ENCODE results near the gene FRAT1. TPM values are rescaled to one million over a fixed set of nuclear protein-coding genes. Genes with fewer than 3 reads are reported as not detected.

FRAT1 gene
- total and polyA plus RNA-seq, 4 experiments from 2014 or later, result 9.0 to 21.8 (median 16.4) TPM

GRCh38 chr10:97328646-97329453 lies 9.8 kb downstream of the FRAT1 start:
- peaks cover 0 to 1% (median 0%) of the 10 kb centered on the region in 8 donors for H3K9me3 Mint-ChIP-seq
- Histone ChIP-seq H3K36me3 (ENCODE audit: insufficient read depth, low read length) (peaks cover 4% of the 10 kb centered on the region), H3K9me3 (ENCODE audit: control insufficient read depth in 1 of 2, low read length in 2 of 2) (no peaks in the 10 kb centered on the region), H3K4me1 (ENCODE audit: insufficient read depth, low read length) (peaks cover 43% of the 10 kb centered on the region), H3K27me3 (ENCODE audit: insufficient read depth, low read length) (no peaks in the 10 kb centered on the region), H3K4me3 (ENCODE audit: low read length in 2 of 2) (no peak overlapping the region), H3K27ac (ENCODE audit: low read depth, low read length) (no peak overlapping the region)
- H3K27me3 Mint-ChIP-seq, result no peaks in the 10 kb centered on the region
- peak overlapping the region in 6 of 7 donors; percentile 7 to 64 (median 14) for H3K27ac Mint-ChIP-seq
- H3K4me3 Mint-ChIP-seq, result peak overlapping the region in 1 of 8 donors; percentile 43
- POLR2A ChIA-PET (ENCODE audit: partially characterized antibody), result interaction anchor here (8.7 kb wide), 1 partner anchor 9 kb away, joined by 265 read pairs; the partner anchor contains the start of gene FRAT1
- no peak for DNase-seq
- peaks cover 28 to 57% (median 41%) of the 10 kb centered on the region in 4 donors for H3K4me1 Mint-ChIP-seq
- intact Hi-C loops (cut with micrococcal nuclease), result loop anchor here (1.0 kb wide), 1 partner anchor 8 kb away; no protein-coding TSS in a partner anchor
- CTCF ChIA-PET (ENCODE audit: partially characterized antibody), result interaction anchor here (1.3 to 5.6 kb wide), 4 partner anchors 9 to 51 kb away, joined by 3 to 31 read pairs (median 12); no protein-coding TSS in a partner anchor
- H3K36me3 Mint-ChIP-seq, result peaks cover 9 to 37% of the 10 kb centered on the region in 2 donors

GRCh38 chr10:97329766-97330165 lies 10.7 kb downstream of the FRAT1 start:
- H3K4me3 ChIP-seq (ENCODE audit: low read length in 2 of 2), result no peak overlapping the region
- Mint-ChIP-seq H3K9me3 (peaks cover 0 to 1% (median 0%) of the 10 kb centered on the region in 8 donors), H3K36me3 (peaks cover 9 to 37% of the 10 kb centered on the region in 2 donors), H3K4me1 (peaks cover 28 to 57% (median 41%) of the 10 kb centered on the region in 4 donors), H3K27ac (peak overlapping the region in 6 of 7 donors; percentile 19 to 91 (median 32)), H3K4me3 (peak overlapping the region in 1 of 8 donors; percentile 44), H3K27me3 (no peaks in the 10 kb centered on the region)
- CTCF ChIA-PET (ENCODE audit: partially characterized antibody), result interaction anchor here (5.6 kb wide), 1 partner anchor 51 kb away, joined by 31 read pairs; no protein-coding TSS in a partner anchor
- no peaks in the 10 kb centered on the region for H3K27me3 ChIP-seq (ENCODE audit: insufficient read depth, low read length)
- no peaks in the 10 kb centered on the region for H3K9me3 ChIP-seq (ENCODE audit: control insufficient read depth in 1 of 2, low read length in 2 of 2)
- peaks cover 4% of the 10 kb centered on the region for H3K36me3 ChIP-seq (ENCODE audit: insufficient read depth, low read length)
- intact Hi-C loops (cut with micrococcal nuclease), result loop anchor here (1.0 kb wide), 1 partner anchor 8 kb away; no protein-coding TSS in a partner anchor
- POLR2A ChIA-PET (ENCODE audit: partially characterized antibody), result interaction anchor here (8.7 kb wide), 1 partner anchor 10 kb away, joined by 265 read pairs; the partner anchor contains the start of gene FRAT1
- no peak for DNase-seq
- peaks cover 43% of the 10 kb centered on the region for H3K4me1 ChIP-seq (ENCODE audit: insufficient read depth, low read length)
- no peak overlapping the region for H3K27ac ChIP-seq (ENCODE audit: low read depth, low read length)

- H3K4me3 Mint-ChIP-seq, result peak overlapping the region; percentile 8 to 92 (median 72)
- intact Hi-C loops (cut with micrococcal nuclease), result no loop called here
- peak overlapping the region in 6 of 7 donors; percentile 34 to 91 (median 66) for H3K27ac Mint-ChIP-seq
Measured at GRCh38 chr10:97331153-97331703, 12.2 kb downstream of the FRAT1 start.

GRCh38 chr10:97332591-97333350 lies 13.7 kb downstream of the FRAT1 start:
- intact Hi-C loops (cut with micrococcal nuclease), result loop anchor here (2.0 kb wide), 1 partner anchor 54 kb away; no protein-coding TSS in a partner anchor
- peak overlapping the region; percentile 88 to 94 (median 92) for H3K27ac Mint-ChIP-seq
- H3K36me3 Mint-ChIP-seq, result peaks cover 9 to 35% of the 10 kb centered on the region in 2 donors
- ChIA-PET CTCF (ENCODE audit: partially characterized antibody) (interaction anchor here (0.8 to 5.6 kb wide), 11 partner anchors 8 to 69 kb away, joined by 3 to 31 read pairs (median 6); partner anchors contain the start of genes FRAT1 and RRP12), POLR2A (ENCODE audit: partially characterized antibody) (interaction anchor here (0.6 to 8.7 kb wide), 10 partner anchors 8 to 803 kb away, joined by 3 to 265 read pairs (median 4); partner anchors contain the start of genes ARHGAP19, FRAT1 and RRP12)
- Histone ChIP-seq H3K27me3 (ENCODE audit: insufficient read depth, low read length) (no peaks in the 10 kb centered on the region), H3K27ac (ENCODE audit: low read depth, low read length) (peak overlapping the region; percentile 30), H3K4me3 (ENCODE audit: low read length in 2 of 2) (peak overlapping the region; percentile 64 to 67), H3K4me1 (ENCODE audit: insufficient read depth, low read length) (peaks cover 38% of the 10 kb centered on the region), H3K36me3 (ENCODE audit: insufficient read depth, low read length) (peaks cover 4% of the 10 kb centered on the region), H3K9me3 (ENCODE audit: control insufficient read depth in 1 of 2, low read length in 2 of 2) (no peaks in the 10 kb centered on the region)
- no peaks in the 10 kb centered on the region for H3K27me3 Mint-ChIP-seq
- no peaks in the 10 kb centered on the region for H3K9me3 Mint-ChIP-seq
- H3K4me1 Mint-ChIP-seq, result peaks cover 29 to 59% (median 42%) of the 10 kb centered on the region in 4 donors
- no peak for DNase-seq
- H3K4me3 Mint-ChIP-seq, result peak overlapping the region; percentile 88 to 95 (median 92)

More at GRCh38 chr10:97331153-97331703, 12.2 kb downstream of the FRAT1 start:
- peaks cover 4% of the 10 kb centered on the region for H3K36me3 ChIP-seq (ENCODE audit: insufficient read depth, low read length)
- no peak overlapping the region for H3K4me3 ChIP-seq (ENCODE audit: low read length in 2 of 2)
- CTCF ChIA-PET (ENCODE audit: partially characterized antibody), result interaction anchor here (1.2 to 5.6 kb wide), 3 partner anchors 9 to 53 kb away, joined by 3 to 31 read pairs (median 7); no protein-coding TSS in a partner anchor
- POLR2A ChIA-PET (ENCODE audit: partially characterized antibody), result interaction anchor here (0.6 to 8.7 kb wide), 2 partner anchors 11 to 70 kb away, joined by 3 to 265 read pairs; partner anchors contain the start of genes FRAT1 and RRP12
- DNase-seq, result no peak
- H3K4me1 ChIP-seq (ENCODE audit: insufficient read depth, low read length), result peaks cover 43% of the 10 kb centered on the region
- no peaks in the 10 kb centered on the region for H3K27me3 ChIP-seq (ENCODE audit: insufficient read depth, low read length)
- H3K27me3 Mint-ChIP-seq, result no peaks in the 10 kb centered on the region
- peaks cover 0 to 1% (median 0%) of the 10 kb centered on the region in 8 donors for H3K9me3 Mint-ChIP-seq
- H3K4me1 Mint-ChIP-seq, result peaks cover 31 to 63% (median 45%) of the 10 kb centered on the region in 4 donors
- no peak overlapping the region for H3K27ac ChIP-seq (ENCODE audit: low read depth, low read length)
- no peaks in the 10 kb centered on the region for H3K9me3 ChIP-seq (ENCODE audit: control insufficient read depth in 1 of 2, low read length in 2 of 2)
- peaks cover 9 to 35% of the 10 kb centered on the region in 2 donors for H3K36me3 Mint-ChIP-seq

GRCh38 chr10:97333351-97333600 lies 14.2 kb downstream of the FRAT1 start:
- peaks cover 0 to 1% of the 10 kb centered on the region in 2 donors for H3K27me3 Mint-ChIP-seq
- ChIA-PET CTCF (ENCODE audit: partially characterized antibody) (interaction anchor here (0.8 to 5.6 kb wide), 10 partner anchors 8 to 68 kb away, joined by 3 to 31 read pairs (median 6); partner anchors contain the start of genes FRAT1 and RRP12), POLR2A (ENCODE audit: partially characterized antibody) (interaction anchor here (0.6 to 8.7 kb wide), 11 partner anchors 7 to 802 kb away, joined by 3 to 265 read pairs (median 4); partner anchors contain the start of genes ARHGAP19, FRAT1 and RRP12)
- no peaks in the 10 kb centered on the region for H3K9me3 Mint-ChIP-seq
- peaks cover 9 to 32% of the 10 kb centered on the region in 2 donors for H3K36me3 Mint-ChIP-seq
- H3K27me3 ChIP-seq (ENCODE audit: insufficient read depth, low read length), result no peaks in the 10 kb centered on the region
- peak overlapping the region; percentile 64 to 67 for H3K4me3 ChIP-seq (ENCODE audit: low read length in 2 of 2)
- peaks cover 27 to 54% (median 39%) of the 10 kb centered on the region in 4 donors for H3K4me1 Mint-ChIP-seq
- peak overlapping the region; percentile 88 to 94 (median 92) for H3K27ac Mint-ChIP-seq
- peak overlapping the region; percentile 98 for H3K27ac ChIP-seq (ENCODE audit: low read depth, low read length)
- peak overlapping the region; percentile 88 to 95 (median 92) for H3K4me3 Mint-ChIP-seq
- peaks cover 35% of the 10 kb centered on the region for H3K4me1 ChIP-seq (ENCODE audit: insufficient read depth, low read length)
- intact Hi-C loops (cut with micrococcal nuclease), result loop anchor here (2.0 kb wide), 1 partner anchor 54 kb away; no protein-coding TSS in a partner anchor
- no peaks in the 10 kb centered on the region for H3K9me3 ChIP-seq (ENCODE audit: control insufficient read depth in 1 of 2, low read length in 2 of 2)
- peak in 1 of 5 donors; percentile 19 for DNase-seq
- peaks cover 4% of the 10 kb centered on the region for H3K36me3 ChIP-seq (ENCODE audit: insufficient read depth, low read length)

Data from CD4-positive, alpha-beta memory T cell (primary cell).